Measurements from ENCODE around the gene CFAP20.

DNA sequence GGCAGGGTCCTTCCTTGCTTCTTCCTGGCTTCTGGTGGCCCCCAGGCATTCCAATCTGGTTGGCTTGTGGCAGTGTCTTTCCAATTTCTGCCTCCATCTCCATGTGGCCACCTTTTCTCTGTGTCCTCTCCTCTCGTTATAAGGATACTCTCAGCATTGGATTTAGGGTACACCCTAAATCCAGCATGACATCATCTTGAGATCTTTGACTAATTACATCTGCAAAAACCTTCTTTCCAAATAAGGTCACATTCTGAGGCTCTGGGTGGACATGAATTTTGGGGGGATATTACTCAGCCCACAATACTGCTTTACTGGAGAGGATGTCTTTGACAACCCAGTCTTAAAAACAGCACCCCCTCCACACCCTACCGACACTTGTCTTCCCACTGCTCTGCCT lies 18.9 kb upstream of the CFAP20 start:
- TF ChIP-seq, protein P1, sequence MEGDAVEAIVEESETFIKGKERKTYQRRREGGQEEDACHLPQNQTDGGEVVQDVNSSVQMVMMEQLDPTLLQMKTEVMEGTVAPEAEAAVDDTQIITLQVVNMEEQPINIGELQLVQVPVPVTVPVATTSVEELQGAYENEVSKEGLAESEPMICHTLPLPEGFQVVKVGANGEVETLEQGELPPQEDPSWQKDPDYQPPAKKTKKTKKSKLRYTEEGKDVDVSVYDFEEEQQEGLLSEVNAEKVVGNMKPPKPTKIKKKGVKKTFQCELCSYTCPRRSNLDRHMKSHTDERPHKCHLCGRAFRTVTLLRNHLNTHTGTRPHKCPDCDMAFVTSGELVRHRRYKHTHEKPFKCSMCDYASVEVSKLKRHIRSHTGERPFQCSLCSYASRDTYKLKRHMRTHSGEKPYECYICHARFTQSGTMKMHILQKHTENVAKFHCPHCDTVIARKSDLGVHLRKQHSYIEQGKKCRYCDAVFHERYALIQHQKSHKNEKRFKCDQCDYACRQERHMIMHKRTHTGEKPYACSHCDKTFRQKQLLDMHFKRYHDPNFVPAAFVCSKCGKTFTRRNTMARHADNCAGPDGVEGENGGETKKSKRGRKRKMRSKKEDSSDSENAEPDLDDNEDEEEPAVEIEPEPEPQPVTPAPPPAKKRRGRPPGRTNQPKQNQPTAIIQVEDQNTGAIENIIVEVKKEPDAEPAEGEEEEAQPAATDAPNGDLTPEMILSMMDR (conservative IDR thresholded peaks at IDR 0.05; ENCODE audit: low read depth, low read length): no peak
- no peak for TF ChIP-seq EZH2 (IDR thresholded peaks at IDR 0.05; ENCODE audit: low read length, unreplicated experiment)
